Small intestine (tissue), 7 donors: ENCODE data around the gene FAXC. TPM values are rescaled to one million over a fixed set of nuclear protein-coding genes. Genes with fewer than 3 reads are reported as not detected.
A peak's percentile ranks its signal among the peaks of the same experiment; 100 is the strongest.

ENCODE experiments used
- DNase-seq, 2 donors: peaks; one replicate each; pipeline versions ENCODE4 v3.0.0 to v3.0.0-alpha.2; 2013
- FAIRE-seq: peaks from 2 replicates; lab custom pipeline; 2012; peaks lifted over from hg19 to GRCh38; lab: Jason Lieb, UNC
- H3K27ac ChIP-seq, 3 donors: one replicate each; pipeline ENCODE4 v1.5.1; 2013; ENCODE audit warnings: low read length in 2 of 3, mild to moderate bottlenecking in 2 of 3, control low read depth in 1 of 3, inconsistent platforms in 1 of 3, low read depth in 1 of 3, moderate library complexity in 1 of 3
- H3K27me3 ChIP-seq, 3 donors: one replicate each; pipeline ENCODE4 v1.6.1; 2013; ENCODE audit warnings: low read length in 3 of 3, inconsistent platforms in 1 of 3; ENCODE audit not compliant: control insufficient read depth in 3 of 3, insufficient read depth in 3 of 3
- H3K36me3 ChIP-seq, 3 donors: one replicate each; pipeline ENCODE4 v1.6.1; 2013; ENCODE audit warnings: low read length in 3 of 3, inconsistent platforms in 1 of 3, low read depth in 1 of 3, mild to moderate bottlenecking in 1 of 3, moderate library complexity in 1 of 3; ENCODE audit not compliant: control insufficient read depth in 3 of 3, insufficient read depth in 2 of 3
- H3K4me1 ChIP-seq, 3 donors: one replicate each; pipeline ENCODE4 v1.6.1; 2013; ENCODE audit warnings: low read length in 2 of 3, inconsistent platforms in 1 of 3, low read depth in 1 of 3, mild to moderate bottlenecking in 1 of 3, moderate library complexity in 1 of 3; ENCODE audit not compliant: control insufficient read depth in 3 of 3, insufficient read depth in 2 of 3
- H3K4me3 ChIP-seq, 3 donors: one replicate each; pipeline ENCODE4 v1.5.1; 2013; ENCODE audit warnings: low read length in 3 of 3, control low read depth in 1 of 3, inconsistent platforms in 1 of 3, low read depth in 1 of 3, mild to moderate bottlenecking in 1 of 3, moderate library complexity in 1 of 3
- H3K9me3 ChIP-seq, 2 donors: one replicate each; pipeline ENCODE4 v1.6.1; 2013; ENCODE audit warnings: low read depth in 1 of 2, low read length in 1 of 2; ENCODE audit not compliant: control insufficient read depth in 2 of 2, insufficient read depth in 1 of 2
- WGBS, 3 donors: extraction: QIAGEN DNeasy Blood & Tissue Kit; methylation state at CpG; one replicate each; pipeline ENCODE4 v1.1.7; 2013; 5-methylcytosine and 5-hydroxymethylcytosine counted together
- polyA plus RNA-seq, 4 donors: library from polyadenylated mRNA; stranded (reverse) in 3 of 4; unstranded in 1 of 4; fragments of 200-250 nt in 3 of 4; fragments of 120-200 nt in 1 of 4; gene quantifications; one replicate each; pipeline versions ENCODE4 v1.2.1 to v1.2.3, GENCODE V29; 2013
- donor health status: healthy with polysubstance abuse.
- donor health status: control.
- donor health status: control.
- donor health status: Bipolar disorder and iron deficiency.
- donor health status: healthy.

Gene FAXC
- polyA plus RNA-seq, 4 donors, result 1.3 to 1.4 TPM; not detected in 2

GRCh38 chr6:99289701-99290100 lies 59.8 kb downstream of the FAXC start:
- Histone ChIP-seq H3K4me3 (no peak overlapping the region), H3K36me3 (no peaks in the 10 kb centered on the region), H3K4me1 (no peaks in the 10 kb centered on the region), H3K9me3 (no peaks in the 10 kb centered on the region), H3K27me3 (no peaks in the 10 kb centered on the region), H3K27ac (no peak overlapping the region)
- 30 to 71% (median 40%) methylated on average over 2 of the region's 2 CpGs for WGBS, 3 donors
- DNase-seq (no peak), FAIRE-seq (no peak)

- Histone ChIP-seq H3K9me3 (no peaks in the 10 kb centered on the region), H3K4me1 (no peaks in the 10 kb centered on the region), H3K27me3 (no peaks in the 10 kb centered on the region), H3K27ac (no peak overlapping the region), H3K4me3 (no peak overlapping the region), H3K36me3 (no peaks in the 10 kb centered on the region)
- no peak for FAIRE-seq
- WGBS, 3 donors, result 78 to 90% (median 80%) methylated on average over 4 of the region's 4 CpGs
- DNase-seq, result no peak
Measured at GRCh38 chr6:99288668-99289067, 60.8 kb downstream of the FAXC start.

- no peak for DNase-seq
- H3K4me1 ChIP-seq, result no peaks in the 10 kb centered on the region
- no peaks in the 10 kb centered on the region for H3K9me3 ChIP-seq
- no peaks in the 10 kb centered on the region for H3K36me3 ChIP-seq
- FAIRE-seq, result no peak
- no peak overlapping the region for H3K4me3 ChIP-seq
- no peak overlapping the region for H3K27ac ChIP-seq
- H3K27me3 ChIP-seq, result no peaks in the 10 kb centered on the region
- WGBS, 3 donors, result 61 to 72% (median 70%) methylated on average over 2 of the region's 2 CpGs
Measured at GRCh38 chr6:99287523-99287922, 62.0 kb downstream of the FAXC start.

DNA sequence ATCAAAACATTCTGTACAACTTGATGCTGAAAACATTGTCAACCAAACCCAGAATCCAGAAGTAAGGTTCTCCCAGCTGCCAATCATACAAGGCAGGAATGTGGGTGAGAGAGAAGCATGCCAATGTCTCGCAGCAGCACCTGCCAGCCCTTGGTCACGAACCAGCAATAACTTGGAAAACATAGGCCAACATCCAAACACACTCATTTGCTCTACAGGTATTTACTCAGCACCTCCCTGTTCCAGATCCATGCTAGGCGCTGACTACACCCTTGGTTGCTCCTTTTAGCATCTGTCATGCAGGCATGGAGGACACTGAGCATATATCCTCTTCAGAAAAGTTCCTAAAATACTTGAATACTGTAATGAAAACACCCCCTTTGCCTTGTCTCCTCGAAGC lies 63.6 kb downstream of the FAXC start:
- WGBS, 3 donors, result 22 to 67% (median 41%) methylated on average over 4 of the region's 4 CpGs
- H3K27me3 ChIP-seq, result no peaks in the 10 kb centered on the region
- no peaks in the 10 kb centered on the region for H3K4me1 ChIP-seq
- H3K27ac ChIP-seq, result no peak overlapping the region
- DNase-seq (no peak), FAIRE-seq (no peak)
- no peaks in the 10 kb centered on the region for H3K9me3 ChIP-seq
- H3K4me3 ChIP-seq, result no peak overlapping the region
- no peaks in the 10 kb centered on the region for H3K36me3 ChIP-seq

DNA sequence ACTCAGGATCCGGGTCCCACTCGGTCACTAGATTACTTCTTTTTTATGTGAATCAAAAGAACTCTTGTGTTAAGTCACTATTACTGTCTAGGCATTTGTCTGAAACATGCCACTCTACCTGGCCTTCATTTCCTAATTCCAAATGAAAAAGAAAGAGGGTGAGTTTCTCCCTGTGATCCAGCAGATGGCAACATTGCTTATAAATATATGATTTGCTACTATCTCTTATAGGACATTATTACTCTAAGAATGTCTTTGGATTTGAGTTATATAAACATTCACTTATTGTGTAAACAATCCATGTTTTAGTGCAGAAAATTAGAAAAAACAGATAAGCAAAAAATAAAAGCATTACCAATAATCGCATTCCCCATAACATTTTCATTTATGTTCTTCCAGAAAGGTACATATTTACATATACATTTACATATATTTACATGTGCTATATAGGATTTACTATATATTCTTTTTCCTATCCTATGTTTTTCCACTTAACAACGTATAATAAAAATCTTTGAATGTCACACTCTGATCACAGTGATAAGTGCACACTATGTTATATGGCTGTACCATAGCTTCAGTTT lies 66.9 kb downstream of the FAXC start:
- FAIRE-seq, result no peak

GRCh38 chr6:99276747-99277146 lies 72.7 kb downstream of the FAXC start:
- H3K27ac ChIP-seq, result no peak overlapping the region
- no peaks in the 10 kb centered on the region for H3K27me3 ChIP-seq
- H3K4me1 ChIP-seq, result no peaks in the 10 kb centered on the region
- no peaks in the 10 kb centered on the region for H3K36me3 ChIP-seq
- FAIRE-seq, result no peak
- H3K9me3 ChIP-seq, result no peaks in the 10 kb centered on the region
- WGBS, 3 donors, result 33 to 56% (median 55%) methylated on average over 2 of the region's 2 CpGs
- DNase-seq, result no peak
- H3K4me3 ChIP-seq, result no peak overlapping the region

More for the DNA sequence above, 66.9 kb downstream of the FAXC start:
- H3K4me3 ChIP-seq, result no peak overlapping the region
- H3K27ac ChIP-seq, result no peak overlapping the region
- 64 to 67% (median 67%) methylated on average over 4 of the region's 4 CpGs for WGBS, 3 donors
- H3K27me3 ChIP-seq, result no peaks in the 10 kb centered on the region
- H3K9me3 ChIP-seq, result no peaks in the 10 kb centered on the region
- H3K36me3 ChIP-seq, result no peaks in the 10 kb centered on the region
- DNase-seq, result peak in 1 of 2 donors; percentile 5
- H3K4me1 ChIP-seq, result no peaks in the 10 kb centered on the region

GRCh38 chr6:99270826-99271225 lies 78.6 kb downstream of the FAXC start:
- FAIRE-seq, result no peak
- no peak overlapping the region for H3K27ac ChIP-seq
- WGBS, 3 donors, result 63 to 79% (median 78%) methylated on average over 7 of the region's 7 CpGs
- no peaks in the 10 kb centered on the region for H3K27me3 ChIP-seq
- H3K4me1 ChIP-seq, result no peaks in the 10 kb centered on the region
- H3K36me3 ChIP-seq, result no peaks in the 10 kb centered on the region
- DNase-seq, result peak in 1 of 2 donors; percentile 5
- no peaks in the 10 kb centered on the region for H3K9me3 ChIP-seq
- H3K4me3 ChIP-seq, result no peak overlapping the region

- WGBS, 3 donors, result 55 to 78% (median 72%) methylated on average over 2 of the region's 2 CpGs
- no peak for DNase-seq
- no peak for FAIRE-seq
- Histone ChIP-seq H3K27ac (no peak overlapping the region), H3K36me3 (no peaks in the 10 kb centered on the region), H3K4me1 (no peaks in the 10 kb centered on the region), H3K9me3 (no peaks in the 10 kb centered on the region), H3K27me3 (no peaks in the 10 kb centered on the region), H3K4me3 (no peak overlapping the region)
Measured at GRCh38 chr6:99270030-99270429, 79.4 kb downstream of the FAXC start.

DNA sequence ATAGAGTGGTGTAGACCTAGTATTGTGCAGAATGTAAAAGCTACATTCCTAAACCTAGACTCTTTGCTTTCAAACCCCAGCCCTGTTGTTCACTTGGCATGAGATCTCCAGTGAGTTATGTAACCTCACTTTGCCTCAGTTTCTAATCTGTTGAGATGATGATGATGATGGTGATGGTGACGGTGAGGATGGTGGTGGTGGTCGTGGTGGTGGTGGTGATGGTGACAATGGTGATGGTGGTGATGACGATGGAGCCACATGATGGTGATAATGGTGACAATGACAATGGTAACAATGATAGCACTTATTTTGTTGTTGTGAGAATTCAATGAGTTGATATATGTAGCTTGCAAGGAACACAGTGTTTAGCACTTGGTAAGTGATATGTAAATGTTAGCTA lies 80.3 kb downstream of the FAXC start:
- Histone ChIP-seq H3K4me3 (no peak overlapping the region), H3K36me3 (no peaks in the 10 kb centered on the region), H3K4me1 (no peaks in the 10 kb centered on the region), H3K27ac (no peak overlapping the region), H3K9me3 (no peaks in the 10 kb centered on the region), H3K27me3 (no peaks in the 10 kb centered on the region)
- no peak for DNase-seq
- 52 to 70% (median 58%) methylated on average over 3 of the region's 3 CpGs for WGBS, 3 donors
- no peak for FAIRE-seq
